Measurements from ENCODE around the gene CSMD2.

DNA sequence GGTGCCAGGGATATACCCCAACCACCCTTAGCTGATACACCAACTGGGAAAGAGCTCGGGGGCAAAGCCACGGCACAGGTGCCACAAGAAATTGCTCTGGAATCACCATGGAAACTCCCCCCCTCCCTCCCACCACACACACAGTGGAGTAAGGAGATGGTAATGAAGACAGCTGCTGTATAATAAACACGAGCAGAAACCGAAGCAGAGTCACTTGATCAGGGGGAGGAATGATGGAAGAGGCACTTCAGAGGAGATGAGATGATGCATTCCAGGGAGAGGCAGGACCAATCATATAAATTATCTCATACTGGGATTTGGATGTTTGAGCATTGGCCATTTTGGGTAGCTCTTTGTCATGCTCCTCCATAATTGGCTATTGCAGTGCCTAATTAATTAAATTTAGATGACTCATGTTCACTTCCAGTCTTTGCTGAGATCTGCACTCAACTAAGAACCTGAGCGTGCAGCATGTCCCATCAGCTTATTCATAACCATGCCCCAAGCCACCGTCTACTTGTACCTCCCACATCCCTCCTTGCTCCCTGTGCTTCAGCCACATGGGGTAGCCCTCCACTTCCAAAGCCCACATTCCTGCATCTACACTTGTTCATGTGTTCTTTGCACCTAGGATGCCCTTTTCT is 503.1 kb downstream of the CSMD2 start:
- TF ChIP-seq, protein P1, sequence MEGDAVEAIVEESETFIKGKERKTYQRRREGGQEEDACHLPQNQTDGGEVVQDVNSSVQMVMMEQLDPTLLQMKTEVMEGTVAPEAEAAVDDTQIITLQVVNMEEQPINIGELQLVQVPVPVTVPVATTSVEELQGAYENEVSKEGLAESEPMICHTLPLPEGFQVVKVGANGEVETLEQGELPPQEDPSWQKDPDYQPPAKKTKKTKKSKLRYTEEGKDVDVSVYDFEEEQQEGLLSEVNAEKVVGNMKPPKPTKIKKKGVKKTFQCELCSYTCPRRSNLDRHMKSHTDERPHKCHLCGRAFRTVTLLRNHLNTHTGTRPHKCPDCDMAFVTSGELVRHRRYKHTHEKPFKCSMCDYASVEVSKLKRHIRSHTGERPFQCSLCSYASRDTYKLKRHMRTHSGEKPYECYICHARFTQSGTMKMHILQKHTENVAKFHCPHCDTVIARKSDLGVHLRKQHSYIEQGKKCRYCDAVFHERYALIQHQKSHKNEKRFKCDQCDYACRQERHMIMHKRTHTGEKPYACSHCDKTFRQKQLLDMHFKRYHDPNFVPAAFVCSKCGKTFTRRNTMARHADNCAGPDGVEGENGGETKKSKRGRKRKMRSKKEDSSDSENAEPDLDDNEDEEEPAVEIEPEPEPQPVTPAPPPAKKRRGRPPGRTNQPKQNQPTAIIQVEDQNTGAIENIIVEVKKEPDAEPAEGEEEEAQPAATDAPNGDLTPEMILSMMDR (IDR thresholded peaks at IDR 0.05) = no peak
- no peak for TF ChIP-seq POLR2A (IDR thresholded peaks at IDR 0.05)
- TF ChIP-seq POLR2AphosphoS5 (IDR thresholded peaks at IDR 0.05) = no peak
- no peak for TF ChIP-seq EP300 (IDR thresholded peaks at IDR 0.05)

Measured in upper lobe of left lung (tissue), 4 donors.